HepG2 (cell line): ENCODE measurements around the gene SLX9.

ENCODE experiments used
- ATF7 ChIP-seq, 2 experiments: fragments of 450-650 bp in 1 of 2; sonication (generic) in 1 of 2; formaldehyde crosslinking in 1 of 2; IDR thresholded peaks; 2 replicates each; pipeline versions ENCODE4 v1.4.0 to v1.6.1; 2016 to 2020; ENCODE audit warnings: antibody characterized with exemption in 1 of 2, mild to moderate bottlenecking in 1 of 2, missing genetic modification reagents in 1 of 2
- GABPB1 ChIP-seq: IDR thresholded peaks from 2 replicates; pipeline ENCODE4 v1.6.1; 2016; ENCODE audit warnings: mild to moderate bottlenecking, missing genetic modification reagents, moderate library complexity, missing compliant biosample characterization
- IRF2 ChIP-seq: IDR thresholded peaks from 2 replicates; pipeline ENCODE4 v1.6.1; 2018; ENCODE audit warnings: missing genetic modification reagents, missing compliant biosample characterization
- NPAS2 ChIP-seq: sonication (generic); formaldehyde crosslinking; IDR thresholded peaks from 2 replicates; pipeline ENCODE4 v1.8.0; 2022; ENCODE audit warnings: mild to moderate bottlenecking, missing genetic modification reagents, borderline replicate concordance
- PCBP1 ChIP-seq: fragments of 200-400 bp; formaldehyde crosslinking; IDR thresholded peaks from 2 replicates; pipeline ENCODE4 v1.6.1; 2017; ENCODE audit warnings: mild to moderate bottlenecking, low read depth, low read length, borderline replicate concordance
- PTBP1 ChIP-seq: fragments of 200-400 bp; formaldehyde crosslinking; IDR thresholded peaks from 2 replicates; pipeline ENCODE4 v1.6.1; 2018; ENCODE audit warnings: low read length, low read depth; ENCODE audit not compliant: poor library complexity, severe bottlenecking
- TCF7L2 ChIP-seq: IDR thresholded peaks from 2 replicates; pipeline ENCODE4 v1.6.1; 2011; ENCODE audit warnings: mild to moderate bottlenecking, low read depth, low read length, moderate library complexity
- ZBTB7A ChIP-seq: sonication (generic); formaldehyde crosslinking; IDR thresholded peaks from 2 replicates; pipeline ENCODE4 v1.8.0; 2022; ENCODE audit warnings: mild to moderate bottlenecking, missing genetic modification reagents
- TF ChIP-seq, protein P1 (sequence below): sonication (generic); formaldehyde crosslinking; IDR thresholded peaks from 2 replicates; pipeline ENCODE4 v1.5.0; 2020; ENCODE audit warnings: mild to moderate bottlenecking, missing genetic modification reagents, moderate library complexity
- TF ChIP-seq, protein P2 (sequence below): fragments of 450-650 bp; IDR thresholded peaks from 2 replicates; pipeline ENCODE4 v1.6.1; 2017; ENCODE audit warnings: mild to moderate bottlenecking

DNA sequence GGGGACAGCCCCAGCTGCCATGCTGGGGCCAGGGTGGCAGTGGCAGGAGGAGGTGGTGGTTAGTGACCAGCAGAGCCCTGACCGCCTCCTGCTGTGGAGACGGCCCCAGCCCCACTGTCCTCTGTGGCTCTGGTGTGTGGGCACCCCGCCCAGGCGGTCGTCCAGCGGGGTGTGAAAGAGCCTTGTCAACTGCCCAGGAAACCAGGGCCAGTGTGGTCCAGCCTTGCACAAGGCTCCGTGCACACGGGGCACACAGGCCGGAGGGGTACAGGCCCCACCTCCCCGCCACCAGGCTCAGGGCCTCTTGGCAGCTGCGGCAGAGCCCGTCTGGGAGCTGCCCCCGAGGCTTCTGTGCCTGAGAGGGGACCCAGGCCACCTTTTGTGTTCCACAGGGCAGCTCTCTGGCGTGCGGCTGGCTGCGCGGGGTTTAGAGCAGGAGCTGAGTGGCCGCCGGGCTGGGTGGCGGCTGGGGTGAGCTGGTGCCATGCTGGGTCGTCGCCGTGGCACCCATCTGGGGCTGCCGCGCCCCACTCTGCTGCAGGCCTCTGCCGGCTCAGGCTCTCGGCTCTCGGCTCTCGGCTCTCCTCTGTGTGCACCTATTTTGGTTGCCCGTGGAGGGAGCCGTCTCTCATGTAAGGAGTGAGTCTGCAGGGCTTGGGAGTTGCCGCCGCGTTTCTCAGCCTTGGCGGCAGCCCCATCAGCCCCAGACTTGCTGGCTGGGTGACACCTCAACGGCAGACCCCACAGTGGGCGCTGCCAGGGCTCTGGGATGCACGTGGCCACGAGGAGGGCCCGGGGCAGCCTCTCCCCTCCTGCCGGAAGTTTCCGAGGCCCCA is 36.1 kb downstream of the SLX9 start:
- TF ChIP-seq, protein P1, sequence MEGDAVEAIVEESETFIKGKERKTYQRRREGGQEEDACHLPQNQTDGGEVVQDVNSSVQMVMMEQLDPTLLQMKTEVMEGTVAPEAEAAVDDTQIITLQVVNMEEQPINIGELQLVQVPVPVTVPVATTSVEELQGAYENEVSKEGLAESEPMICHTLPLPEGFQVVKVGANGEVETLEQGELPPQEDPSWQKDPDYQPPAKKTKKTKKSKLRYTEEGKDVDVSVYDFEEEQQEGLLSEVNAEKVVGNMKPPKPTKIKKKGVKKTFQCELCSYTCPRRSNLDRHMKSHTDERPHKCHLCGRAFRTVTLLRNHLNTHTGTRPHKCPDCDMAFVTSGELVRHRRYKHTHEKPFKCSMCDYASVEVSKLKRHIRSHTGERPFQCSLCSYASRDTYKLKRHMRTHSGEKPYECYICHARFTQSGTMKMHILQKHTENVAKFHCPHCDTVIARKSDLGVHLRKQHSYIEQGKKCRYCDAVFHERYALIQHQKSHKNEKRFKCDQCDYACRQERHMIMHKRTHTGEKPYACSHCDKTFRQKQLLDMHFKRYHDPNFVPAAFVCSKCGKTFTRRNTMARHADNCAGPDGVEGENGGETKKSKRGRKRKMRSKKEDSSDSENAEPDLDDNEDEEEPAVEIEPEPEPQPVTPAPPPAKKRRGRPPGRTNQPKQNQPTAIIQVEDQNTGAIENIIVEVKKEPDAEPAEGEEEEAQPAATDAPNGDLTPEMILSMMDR (CRISPR knock-in tag), result no peak
- TF ChIP-seq PCBP1, result no peak
- no peak for TF ChIP-seq IRF2 (CRISPR knock-in tag)
- no peak for TF ChIP-seq PTBP1
- TF ChIP-seq GABPB1, result no peak
- TF ChIP-seq, protein P2, sequence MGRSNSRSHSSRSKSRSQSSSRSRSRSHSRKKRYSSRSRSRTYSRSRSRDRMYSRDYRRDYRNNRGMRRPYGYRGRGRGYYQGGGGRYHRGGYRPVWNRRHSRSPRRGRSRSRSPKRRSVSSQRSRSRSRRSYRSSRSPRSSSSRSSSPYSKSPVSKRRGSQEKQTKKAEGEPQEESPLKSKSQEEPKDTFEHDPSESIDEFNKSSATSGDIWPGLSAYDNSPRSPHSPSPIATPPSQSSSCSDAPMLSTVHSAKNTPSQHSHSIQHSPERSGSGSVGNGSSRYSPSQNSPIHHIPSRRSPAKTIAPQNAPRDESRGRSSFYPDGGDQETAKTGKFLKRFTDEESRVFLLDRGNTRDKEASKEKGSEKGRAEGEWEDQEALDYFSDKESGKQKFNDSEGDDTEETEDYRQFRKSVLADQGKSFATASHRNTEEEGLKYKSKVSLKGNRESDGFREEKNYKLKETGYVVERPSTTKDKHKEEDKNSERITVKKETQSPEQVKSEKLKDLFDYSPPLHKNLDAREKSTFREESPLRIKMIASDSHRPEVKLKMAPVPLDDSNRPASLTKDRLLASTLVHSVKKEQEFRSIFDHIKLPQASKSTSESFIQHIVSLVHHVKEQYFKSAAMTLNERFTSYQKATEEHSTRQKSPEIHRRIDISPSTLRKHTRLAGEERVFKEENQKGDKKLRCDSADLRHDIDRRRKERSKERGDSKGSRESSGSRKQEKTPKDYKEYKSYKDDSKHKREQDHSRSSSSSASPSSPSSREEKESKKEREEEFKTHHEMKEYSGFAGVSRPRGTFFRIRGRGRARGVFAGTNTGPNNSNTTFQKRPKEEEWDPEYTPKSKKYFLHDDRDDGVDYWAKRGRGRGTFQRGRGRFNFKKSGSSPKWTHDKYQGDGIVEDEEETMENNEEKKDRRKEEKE, result no peak
- no peak for TF ChIP-seq ATF7 (IDR thresholded peaks at IDR 0.05)
- TF ChIP-seq ATF7 (CRISPR knock-in tag; IDR thresholded peaks at IDR 0.05), result no peak
- no peak for TF ChIP-seq ZBTB7A (CRISPR knock-in tag)
- TF ChIP-seq NPAS2 (CRISPR knock-in tag), result no peak
- no peak for TF ChIP-seq TCF7L2
